WTC11 (cell line): ENCODE data around the gene FITM2.

Experiments used
- ATF3 ChIP-seq: sonication (generic); formaldehyde crosslinking; conservative IDR thresholded peaks from 2 replicates; pipeline ENCODE4 v1.8.1; 2022; ENCODE audit warnings: mild to moderate bottlenecking, missing genetic modification reagents
- CTCF ChIP-seq: fragments of 200-600 bp; IDR thresholded peaks from 2 replicates; pipeline ENCODE4 v1.8.0; 2022; ENCODE audit warnings: antibody characterized with exemption
- FOXJ3 ChIP-seq: sonication (generic); formaldehyde crosslinking; IDR thresholded peaks from 2 replicates; pipeline ENCODE4 v1.9.0; 2021; ENCODE audit warnings: missing genetic modification reagents, mild to moderate bottlenecking, borderline replicate concordance
- KAT7 ChIP-seq: sonication (generic); formaldehyde crosslinking; IDR thresholded peaks from 2 replicates; pipeline ENCODE4 v1.8.1; 2023; ENCODE audit warnings: missing genetic modification reagents, mild to moderate bottlenecking, borderline replicate concordance
- TCF7 ChIP-seq: sonication (generic); formaldehyde crosslinking; IDR thresholded peaks from 2 replicates; pipeline ENCODE4 v1.8.0; 2022; ENCODE audit warnings: mild to moderate bottlenecking, low read depth, missing genetic modification reagents, moderate library complexity
- TEAD4 ChIP-seq: sonication (generic); formaldehyde crosslinking; IDR thresholded peaks from 2 replicates; pipeline ENCODE4 v1.8.0; 2022; ENCODE audit warnings: mild to moderate bottlenecking, missing genetic modification reagents

- TF ChIP-seq CTCF (no peak), TCF7 (CRISPR knock-in tag) (no peak), FOXJ3 (CRISPR knock-in tag) (no peak), KAT7 (CRISPR knock-in tag) (no peak), ATF3 (CRISPR knock-in tag) (no peak), TEAD4 (CRISPR knock-in tag) (no peak)
Observed at GRCh38 chr20:44254073-44254472, 56.9 kb downstream of the FITM2 start.
